ENCODE measurements around the gene VPREB1.
"Not testable (repeated sequence)": the region's sequence is repeated elsewhere in the genome, so short reads cannot be mapped to it uniquely, and the experiment has no call there.

The VPREB1 gene

GRCh38 chr22:22246706-22247105 is 2.1 kb downstream of the VPREB1 start:
- no peak for DNase-seq (ENCODE audit: low read depth)

GRCh38 chr22:22248878-22249277 is 4.3 kb downstream of the VPREB1 start:
- no peak for DNase-seq (ENCODE audit: low read depth)

GRCh38 chr22:22250651-22251050 is 6.1 kb downstream of the VPREB1 start:
- DNase-seq (ENCODE audit: low read depth): not testable (repeated sequence)

- not testable (repeated sequence) for DNase-seq (ENCODE audit: low read depth)
Observed at GRCh38 chr22:22256133-22256532, 11.5 kb downstream of the VPREB1 start.

GRCh38 chr22:22258597-22259415 is 14.2 kb downstream of the VPREB1 start:
- not testable (repeated sequence) for DNase-seq (ENCODE audit: low read depth)

GRCh38 chr22:22260169-22260568 is 15.6 kb downstream of the VPREB1 start:
- DNase-seq (ENCODE audit: low read depth): not testable (repeated sequence)

GRCh38 chr22:22260586-22260985 is 16.0 kb downstream of the VPREB1 start:
- DNase-seq (ENCODE audit: low read depth): not testable (repeated sequence)

GRCh38 chr22:22262332-22263074 is 17.9 kb downstream of the VPREB1 start:
- not testable (repeated sequence) for DNase-seq (ENCODE audit: low read depth)

GRCh38 chr22:22263823-22264222 is 19.2 kb downstream of the VPREB1 start:
- not testable (repeated sequence) for DNase-seq (ENCODE audit: low read depth)

- not testable (repeated sequence) for DNase-seq (ENCODE audit: low read depth)
Observed at GRCh38 chr22:22270036-22270676, 25.6 kb downstream of the VPREB1 start.

- DNase-seq (ENCODE audit: low read depth): not testable (repeated sequence)
Observed at GRCh38 chr22:22277423-22277822, 32.8 kb downstream of the VPREB1 start.

GRCh38 chr22:22284962-22285756 is 40.6 kb downstream of the VPREB1 start:
- not testable (repeated sequence) for DNase-seq (ENCODE audit: low read depth)

- DNase-seq (ENCODE audit: low read depth): not testable (repeated sequence)
Observed at GRCh38 chr22:22286390-22287105, 42.0 kb downstream of the VPREB1 start.

GRCh38 chr22:22287106-22287626 is 42.6 kb downstream of the VPREB1 start:
- not testable (repeated sequence) for DNase-seq (ENCODE audit: low read depth)

- not testable (repeated sequence) for DNase-seq (ENCODE audit: low read depth)
Observed at GRCh38 chr22:22289666-22290065, 45.1 kb downstream of the VPREB1 start.

GRCh38 chr22:22291129-22291806 is 46.7 kb downstream of the VPREB1 start:
- not testable (repeated sequence) for DNase-seq (ENCODE audit: low read depth)

- DNase-seq (ENCODE audit: low read depth): not testable (repeated sequence)
Observed at GRCh38 chr22:22292656-22293055, 48.1 kb downstream of the VPREB1 start.

GRCh38 chr22:22293436-22293835 is 48.9 kb downstream of the VPREB1 start:
- not testable (repeated sequence) for DNase-seq (ENCODE audit: low read depth)

GRCh38 chr22:22294641-22295040 is 50.1 kb downstream of the VPREB1 start:
- not testable (repeated sequence) for DNase-seq (ENCODE audit: low read depth)
